ENCODE measurements around the gene SLC13A3.

Gene SLC13A3

GRCh38 chr20:46696791-46697279, 45.6 kb upstream of the SLC13A3 start:
- TF ChIP-seq CTCF (IDR thresholded peaks at IDR 0.05; ENCODE audit: low read depth, low read length) (no peak), MYC (IDR thresholded peaks at IDR 0.05; ENCODE audit: low read depth, low read length) (no peak), POLR2A (IDR thresholded peaks at IDR 0.05; ENCODE audit: extremely low read depth, insufficient read length) (no peak), MAX (IDR thresholded peaks at IDR 0.05; ENCODE audit: low read depth, low read length) (no peak)
- no peak overlapping the region for H3K4me3 ChIP-seq (ENCODE audit: low read depth, low read length)
- DNase-seq (ENCODE audit: low read depth), result peak; percentile 30

GRCh38 chr20:46695892-46696291, 44.6 kb upstream of the SLC13A3 start:
- TF ChIP-seq POLR2A (IDR thresholded peaks at IDR 0.05; ENCODE audit: extremely low read depth, insufficient read length) (no peak), CTCF (IDR thresholded peaks at IDR 0.05; ENCODE audit: low read depth, low read length) (no peak)
- no peak for DNase-seq (ENCODE audit: low read depth)
- no peak overlapping the region for H3K4me3 ChIP-seq (ENCODE audit: low read depth, low read length)

- TF ChIP-seq MAX (IDR thresholded peaks at IDR 0.05; ENCODE audit: low read depth, low read length) (peak; percentile 93), CTCF (IDR thresholded peaks at IDR 0.05; ENCODE audit: low read depth, low read length) (no peak)
- H3K4me3 ChIP-seq (ENCODE audit: low read depth, low read length), result no peak overlapping the region
- DNase-seq (ENCODE audit: low read depth), result peak; percentile 84
These were observed 43.2 kb upstream of the SLC13A3 start for GRCh38 chr20:46694484-46694883.

GRCh38 chr20:46691196-46691595, 39.9 kb upstream of the SLC13A3 start:
- no peak for TF ChIP-seq MYC (IDR thresholded peaks at IDR 0.05; ENCODE audit: low read depth, low read length)
- TF ChIP-seq MAX (IDR thresholded peaks at IDR 0.05; ENCODE audit: low read depth, low read length), result no peak
- no peak for TF ChIP-seq CTCF (IDR thresholded peaks at IDR 0.05; ENCODE audit: low read depth, low read length)
- TF ChIP-seq POLR2A (IDR thresholded peaks at IDR 0.05; ENCODE audit: extremely low read depth, insufficient read length), result no peak

GRCh38 chr20:46690219-46691106, 39.2 kb upstream of the SLC13A3 start:
- peak overlapping the region; percentile 78 for H3K4me3 ChIP-seq (ENCODE audit: low read depth, low read length)
- DNase-seq (ENCODE audit: low read depth), result peak; percentile 66

More at GRCh38 chr20:46691196-46691595, 39.9 kb upstream of the SLC13A3 start:
- no peak overlapping the region for H3K4me3 ChIP-seq (ENCODE audit: low read depth, low read length)
- DNase-seq (ENCODE audit: low read depth), result no peak

More at GRCh38 chr20:46690219-46691106, 39.2 kb upstream of the SLC13A3 start:
- TF ChIP-seq CTCF (IDR thresholded peaks at IDR 0.05; ENCODE audit: low read depth, low read length), result no peak
- TF ChIP-seq MAX (IDR thresholded peaks at IDR 0.05; ENCODE audit: low read depth, low read length), result no peak
- no peak for TF ChIP-seq MYC (IDR thresholded peaks at IDR 0.05; ENCODE audit: low read depth, low read length)
- no peak for TF ChIP-seq POLR2A (IDR thresholded peaks at IDR 0.05; ENCODE audit: extremely low read depth, insufficient read length)

All from NB4 (cell line).